ENCODE measurements around the gene DCHS1.

DCHS1 gene

DNA sequence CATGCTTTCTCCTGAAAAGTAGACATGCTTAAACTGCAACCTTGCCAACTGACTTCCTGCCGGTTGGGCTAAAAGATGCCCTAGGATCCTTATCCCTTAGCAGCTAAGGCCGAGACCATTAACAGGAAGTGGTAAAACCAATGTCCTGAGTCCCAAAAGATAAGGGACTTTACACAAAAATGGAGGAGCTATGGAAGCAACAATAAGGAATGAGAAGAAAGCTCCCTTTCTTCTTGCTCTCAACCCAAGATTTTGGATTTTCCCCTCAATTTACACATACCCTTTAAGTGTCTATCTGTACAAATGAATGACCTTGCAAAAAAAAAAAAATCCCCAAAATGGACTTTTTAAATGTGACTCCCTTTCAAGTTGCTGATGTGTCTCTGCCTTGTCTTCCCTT, 16.4 kb upstream of the DCHS1 start:
- Histone ChIP-seq H3K9ac (ENCODE audit: low read length) (no peak overlapping the region), H3K18ac (ENCODE audit: low read length) (no peak overlapping the region), H4K91ac (ENCODE audit: low read depth, low read length) (no peak overlapping the region), H2BK5ac (ENCODE audit: low read depth, low read length, poor library complexity) (no peak overlapping the region), H3K23ac (ENCODE audit: low read length) (no peak overlapping the region), H4K12ac (ENCODE audit: low read depth, low read length) (no peak overlapping the region), H3K14ac (ENCODE audit: low read length) (no peak overlapping the region), H3K36me3 (ENCODE audit: control insufficient read depth in 1 of 2, insufficient read depth in 2 of 2, low read length in 2 of 2) (no peaks in the 10 kb centered on the region), H3K4me3 (ENCODE audit: low read depth, low read length) (no peak overlapping the region), H2AFZ (ENCODE audit: insufficient read depth, low read length, poor library complexity) (no peak overlapping the region), H3K9me3 (ENCODE audit: insufficient read depth, low read depth, low read length) (no peaks in the 10 kb centered on the region), H2BK12ac (ENCODE audit: low read length) (no peak overlapping the region), H3K27me3 (ENCODE audit: insufficient read depth, low read length) (no peaks in the 10 kb centered on the region), H3K79me2 (ENCODE audit: control insufficient read depth, insufficient read depth, low read length, poor library complexity) (no peaks in the 10 kb centered on the region), H2AK5ac (ENCODE audit: low read length) (no peak overlapping the region), H3K4ac (ENCODE audit: low read depth, low read length) (no peak overlapping the region), H2BK120ac (ENCODE audit: insufficient read depth, low read length, poor library complexity) (no peak overlapping the region), H3K27ac (ENCODE audit: low read depth, low read length) (no peak overlapping the region), H3K4me1 (ENCODE audit: control insufficient read depth in 1 of 2, insufficient read depth in 2 of 2, low read length in 2 of 2) (no peaks in the 10 kb centered on the region), H3K4me2 (ENCODE audit: low read length) (no peak overlapping the region), H3K79me1 (ENCODE audit: low read length) (no peaks in the 10 kb centered on the region), H4K8ac (ENCODE audit: low read depth, low read length) (no peak overlapping the region)
- no peak for DNase-seq
- no CpG with 5 or more reads among the region's 2 CpGs for WGBS (ENCODE audit: extremely low coverage, insufficient coverage, insufficient read length)

GRCh38 chr11:6670202-6670830, 14.7 kb upstream of the DCHS1 start:
- H3K36me3 ChIP-seq (ENCODE audit: control insufficient read depth in 1 of 2, insufficient read depth in 2 of 2, low read length in 2 of 2), result no peaks in the 10 kb centered on the region
- H3K4me1 ChIP-seq (ENCODE audit: control insufficient read depth in 1 of 2, insufficient read depth in 2 of 2, low read length in 2 of 2), result no peaks in the 10 kb centered on the region
- no peak overlapping the region for H4K91ac ChIP-seq (ENCODE audit: low read depth, low read length)
- H3K4me2 ChIP-seq (ENCODE audit: low read length), result no peak overlapping the region
- H3K79me2 ChIP-seq (ENCODE audit: control insufficient read depth, insufficient read depth, low read length, poor library complexity), result no peaks in the 10 kb centered on the region
- H3K4ac ChIP-seq (ENCODE audit: low read depth, low read length), result no peak overlapping the region
- H4K12ac ChIP-seq (ENCODE audit: low read depth, low read length), result no peak overlapping the region
- H4K8ac ChIP-seq (ENCODE audit: low read depth, low read length), result no peak overlapping the region
- no peaks in the 10 kb centered on the region for H3K79me1 ChIP-seq (ENCODE audit: low read length)
- H3K27me3 ChIP-seq (ENCODE audit: insufficient read depth, low read length), result no peaks in the 10 kb centered on the region
- no peak overlapping the region for H2BK5ac ChIP-seq (ENCODE audit: low read depth, low read length, poor library complexity)
- no peak overlapping the region for H2AFZ ChIP-seq (ENCODE audit: insufficient read depth, low read length, poor library complexity)
- H3K18ac ChIP-seq (ENCODE audit: low read length), result no peak overlapping the region
- H3K9me3 ChIP-seq (ENCODE audit: insufficient read depth, low read depth, low read length), result no peaks in the 10 kb centered on the region
- no CpG with 5 or more reads among the region's 6 CpGs for WGBS (ENCODE audit: extremely low coverage, insufficient coverage, insufficient read length)
- no peak overlapping the region for H3K9ac ChIP-seq (ENCODE audit: low read length)
- H2BK120ac ChIP-seq (ENCODE audit: insufficient read depth, low read length, poor library complexity), result no peak overlapping the region
- no peak overlapping the region for H2AK5ac ChIP-seq (ENCODE audit: low read length)
- no peak overlapping the region for H3K14ac ChIP-seq (ENCODE audit: low read length)
- H3K4me3 ChIP-seq (ENCODE audit: low read depth, low read length), result no peak overlapping the region
- H3K23ac ChIP-seq (ENCODE audit: low read length), result no peak overlapping the region
- no peak overlapping the region for H3K27ac ChIP-seq (ENCODE audit: low read depth, low read length)
- no peak overlapping the region for H2BK12ac ChIP-seq (ENCODE audit: low read length)
- no peak for DNase-seq

- no peaks in the 10 kb centered on the region for H3K36me3 ChIP-seq (ENCODE audit: control insufficient read depth in 1 of 2, insufficient read depth in 2 of 2, low read length in 2 of 2)
- H4K91ac ChIP-seq (ENCODE audit: low read depth, low read length), result no peak overlapping the region
- no peak overlapping the region for H3K27ac ChIP-seq (ENCODE audit: low read depth, low read length)
- H2BK12ac ChIP-seq (ENCODE audit: low read length), result no peak overlapping the region
- no CpG with 5 or more reads among the region's 3 CpGs for WGBS (ENCODE audit: extremely low coverage, insufficient coverage, insufficient read length)
- H3K23ac ChIP-seq (ENCODE audit: low read length), result no peak overlapping the region
- no peak overlapping the region for H2AFZ ChIP-seq (ENCODE audit: insufficient read depth, low read length, poor library complexity)
- no peaks in the 10 kb centered on the region for H3K79me2 ChIP-seq (ENCODE audit: control insufficient read depth, insufficient read depth, low read length, poor library complexity)
- no peak overlapping the region for H3K18ac ChIP-seq (ENCODE audit: low read length)
- H3K27me3 ChIP-seq (ENCODE audit: insufficient read depth, low read length), result no peaks in the 10 kb centered on the region
- H3K79me1 ChIP-seq (ENCODE audit: low read length), result no peaks in the 10 kb centered on the region
- DNase-seq, result peak; percentile 22 to 74
- no peak overlapping the region for H3K14ac ChIP-seq (ENCODE audit: low read length)
- no peak overlapping the region for H2BK120ac ChIP-seq (ENCODE audit: insufficient read depth, low read length, poor library complexity)
- H4K12ac ChIP-seq (ENCODE audit: low read depth, low read length), result no peak overlapping the region
- H2AK5ac ChIP-seq (ENCODE audit: low read length), result no peak overlapping the region
- H3K4me2 ChIP-seq (ENCODE audit: low read length), result no peak overlapping the region
- no peak overlapping the region for H2BK5ac ChIP-seq (ENCODE audit: low read depth, low read length, poor library complexity)
- no peak overlapping the region for H4K8ac ChIP-seq (ENCODE audit: low read depth, low read length)
- H3K9me3 ChIP-seq (ENCODE audit: insufficient read depth, low read depth, low read length), result no peaks in the 10 kb centered on the region
- no peak overlapping the region for H3K9ac ChIP-seq (ENCODE audit: low read length)
- H3K4me1 ChIP-seq (ENCODE audit: control insufficient read depth in 1 of 2, insufficient read depth in 2 of 2, low read length in 2 of 2), result no peaks in the 10 kb centered on the region
- no peak overlapping the region for H3K4me3 ChIP-seq (ENCODE audit: low read depth, low read length)
- no peak overlapping the region for H3K4ac ChIP-seq (ENCODE audit: low read depth, low read length)
Observed at GRCh38 chr11:6667733-6668374, 12.2 kb upstream of the DCHS1 start.

DNA sequence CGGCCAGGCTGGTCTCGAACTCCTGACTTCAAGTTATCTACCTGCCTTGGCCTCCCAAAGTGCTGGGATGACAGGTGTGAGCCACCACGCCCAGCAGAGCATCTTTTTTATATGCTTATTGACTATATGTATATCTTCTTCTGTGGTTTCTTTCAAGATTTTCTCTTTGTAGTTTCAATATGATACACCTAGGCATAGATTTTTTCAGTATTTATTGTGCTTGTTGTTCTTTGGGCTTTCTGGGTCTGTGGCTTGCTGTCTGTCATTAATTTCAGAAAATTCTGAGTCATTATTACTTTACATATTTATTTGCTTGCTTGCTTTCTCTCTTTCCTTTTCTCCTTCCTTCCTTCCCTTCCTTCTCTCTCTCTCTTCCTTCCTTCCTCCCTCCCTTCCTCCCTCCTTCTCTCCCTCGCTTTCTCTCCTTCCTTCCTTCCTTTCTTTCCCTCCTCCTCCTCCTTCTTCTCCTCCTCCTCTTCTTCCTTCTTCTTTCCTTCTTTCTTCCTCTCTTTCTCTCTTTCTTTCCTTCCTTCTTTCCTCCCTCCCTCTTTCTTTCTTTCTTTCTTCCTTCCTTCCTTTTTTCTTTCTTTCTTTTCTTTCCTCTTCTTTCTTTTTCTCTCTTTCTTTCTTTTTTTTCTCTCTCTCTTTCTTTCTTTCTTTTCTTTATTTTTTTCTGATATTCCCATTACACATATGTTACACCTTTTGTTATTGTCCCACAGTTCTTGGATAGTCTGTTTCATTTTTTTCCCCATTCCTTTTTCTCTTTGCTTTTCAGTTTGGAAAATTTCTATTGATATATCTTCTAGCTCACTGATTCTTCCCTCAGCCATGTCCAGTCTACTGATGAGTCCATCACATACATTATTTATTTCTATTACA, 10.9 kb upstream of the DCHS1 start:
- H3K36me3 ChIP-seq (ENCODE audit: control insufficient read depth in 1 of 2, insufficient read depth in 2 of 2, low read length in 2 of 2), result no peaks in the 10 kb centered on the region
- H3K27ac ChIP-seq (ENCODE audit: low read depth, low read length), result no peak overlapping the region
- H3K4ac ChIP-seq (ENCODE audit: low read depth, low read length), result no peak overlapping the region
- no peak overlapping the region for H3K23ac ChIP-seq (ENCODE audit: low read length)
- no peak overlapping the region for H3K14ac ChIP-seq (ENCODE audit: low read length)
- WGBS (ENCODE audit: extremely low coverage, insufficient coverage, insufficient read length), result no CpG with 5 or more reads among the region's 4 CpGs
- no peak overlapping the region for H2AK5ac ChIP-seq (ENCODE audit: low read length)
- no peaks in the 10 kb centered on the region for H3K79me2 ChIP-seq (ENCODE audit: control insufficient read depth, insufficient read depth, low read length, poor library complexity)
- H3K4me1 ChIP-seq (ENCODE audit: control insufficient read depth in 1 of 2, insufficient read depth in 2 of 2, low read length in 2 of 2), result no peaks in the 10 kb centered on the region
- H4K91ac ChIP-seq (ENCODE audit: low read depth, low read length), result no peak overlapping the region
- no peaks in the 10 kb centered on the region for H3K27me3 ChIP-seq (ENCODE audit: insufficient read depth, low read length)
- H2AFZ ChIP-seq (ENCODE audit: insufficient read depth, low read length, poor library complexity), result no peak overlapping the region
- H2BK5ac ChIP-seq (ENCODE audit: low read depth, low read length, poor library complexity), result no peak overlapping the region
- H3K4me2 ChIP-seq (ENCODE audit: low read length), result no peak overlapping the region
- H2BK120ac ChIP-seq (ENCODE audit: insufficient read depth, low read length, poor library complexity), result no peak overlapping the region
- no peak for DNase-seq
- no peak overlapping the region for H2BK12ac ChIP-seq (ENCODE audit: low read length)
- H3K79me1 ChIP-seq (ENCODE audit: low read length), result no peaks in the 10 kb centered on the region
- no peak overlapping the region for H4K12ac ChIP-seq (ENCODE audit: low read depth, low read length)
- no peak overlapping the region for H4K8ac ChIP-seq (ENCODE audit: low read depth, low read length)
- H3K4me3 ChIP-seq (ENCODE audit: low read depth, low read length), result no peak overlapping the region
- no peak overlapping the region for H3K18ac ChIP-seq (ENCODE audit: low read length)
- no peaks in the 10 kb centered on the region for H3K9me3 ChIP-seq (ENCODE audit: insufficient read depth, low read depth, low read length)
- H3K9ac ChIP-seq (ENCODE audit: low read length), result no peak overlapping the region

Measured in trophoblast cell (in vitro differentiated cells and primary cell).